Smooth muscle cell (in vitro differentiated cells): Measurements from ENCODE around the gene MYO1E. TPM values are rescaled to one million over a fixed set of nuclear protein-coding genes. Genes with fewer than 3 reads are reported as not detected.

Experiments
- DNase-seq: peaks from one replicate; lab custom pipeline; 2025; ENCODE audit not compliant: unreplicated experiment; lab: John Stamatoyannopoulos, UW
- H2AFZ ChIP-seq: fragments of 200-600 bp; sonication (generic); 2 replicates; pipeline ENCODE4 v1.6.0; 2016; ENCODE audit warnings: antibody characterized with exemption, low read depth, mild to moderate bottlenecking
- H3F3A ChIP-seq: fragments of 200-600 bp; sonication (generic); 2 replicates; pipeline ENCODE4 v1.6.0; 2017; ENCODE audit warnings: antibody characterized with exemption, low read depth
- H3K27ac ChIP-seq: fragments of 200-600 bp; sonication (generic); 2 replicates; pipeline ENCODE4 v1.5.1; 2016; ENCODE audit warnings: low read depth, mild to moderate bottlenecking
- H3K27me3 ChIP-seq: fragments of 200-600 bp; sonication (generic); 2 replicates; pipeline ENCODE4 v1.6.1; 2016; ENCODE audit warnings: low read depth, mild to moderate bottlenecking
- H3K36me3 ChIP-seq: fragments of 200-600 bp; sonication (generic); 2 replicates; pipeline ENCODE4 v1.5.1; 2016; ENCODE audit warnings: low read depth
- H3K4me1 ChIP-seq: fragments of 200-600 bp; sonication (generic); 2 replicates; pipeline ENCODE4 v1.5.1; 2016; ENCODE audit warnings: low read depth
- H3K4me2 ChIP-seq: fragments of 200-600 bp; sonication (generic); 2 replicates; pipeline ENCODE4 v1.6.0; 2016; ENCODE audit warnings: mild to moderate bottlenecking
- H3K4me3 ChIP-seq: fragments of 200-600 bp; sonication (generic); 2 replicates; pipeline ENCODE4 v1.5.1; 2016; ENCODE audit warnings: mild to moderate bottlenecking
- H3K79me2 ChIP-seq: fragments of 200-600 bp; sonication (generic); 2 replicates; pipeline ENCODE4 v1.6.0; 2016; ENCODE audit warnings: low read depth, mild to moderate bottlenecking
- H3K9ac ChIP-seq: fragments of 200-600 bp; sonication (generic); 2 replicates; pipeline ENCODE4 v1.6.0; 2016; ENCODE audit warnings: low read depth
- H3K9me3 ChIP-seq: fragments of 200-600 bp; sonication (generic); replicated peaks from 2 replicates; pipeline ENCODE4 v1.5.1; 2016; ENCODE audit warnings: low read depth
- H4K20me1 ChIP-seq: fragments of 200-600 bp; sonication (generic); 2 replicates; pipeline ENCODE4 v1.6.0; 2016; ENCODE audit warnings: low read depth
- CTCF ChIP-seq: fragments of 200-600 bp; sonication (generic); IDR thresholded peaks from 2 replicates; pipeline ENCODE4 v1.5.1; 2017; ENCODE audit warnings: borderline replicate concordance, mild to moderate bottlenecking, antibody characterized with exemption; ENCODE audit not compliant: insufficient read depth, poor library complexity, severe bottlenecking
- WGBS: methylation state at CpG from one replicate; pipeline ENCODE4 v1.1.7; 2016; ENCODE audit warnings: low lambda C conversion rate; 5-methylcytosine and 5-hydroxymethylcytosine counted together
- polyA plus RNA-seq: library from polyadenylated mRNA; unstranded; fragments of >200 nt; fragmentation: Nextera tagmentation; extraction: Ambion mirVana; gene quantifications from 2 replicates; pipeline ENCODE4 v1.2.1, GENCODE V29; 2016
- total RNA-seq: library from RNA; depleted of rRNA; stranded (reverse); fragments of >200 nt; gene quantifications from 2 replicates; pipeline ENCODE4 v1.2.3, GENCODE V29; 2014

Gene MYO1E
- total and polyA plus RNA-seq, 2 experiments from 2014 or later: 50.0 to 54.5 TPM

- H3K27ac ChIP-seq: no peak overlapping the region
- 94% methylated on average over 10 of the region's 10 CpGs for WGBS
- TF ChIP-seq CTCF: no peak
Measured at GRCh38 chr15:59268852-59269407, 103.7 kb downstream of the MYO1E start.

GRCh38 chr15:59268168-59268851 lies 104.4 kb downstream of the MYO1E start:
- peaks cover 1% of the 10 kb centered on the region for H3K79me2 ChIP-seq
- no peaks in the 10 kb centered on the region for H3F3A ChIP-seq
- H3K27me3 ChIP-seq: no peaks in the 10 kb centered on the region
- no peak overlapping the region for H2AFZ ChIP-seq
- no peaks in the 10 kb centered on the region for H3K36me3 ChIP-seq
- no peaks in the 10 kb centered on the region for H3K9me3 ChIP-seq
- no peak for TF ChIP-seq CTCF
- H3K27ac ChIP-seq: no peak overlapping the region
- no peak overlapping the region for H3K4me3 ChIP-seq
- WGBS: 55% methylated on average over 3 of the region's 3 CpGs
- no peak for DNase-seq
- peaks cover 9% of the 10 kb centered on the region for H4K20me1 ChIP-seq
- no peak overlapping the region for H3K4me2 ChIP-seq
- no peaks in the 10 kb centered on the region for H3K4me1 ChIP-seq
- H3K9ac ChIP-seq: no peak overlapping the region

More at GRCh38 chr15:59268852-59269407, 103.7 kb downstream of the MYO1E start:
- Histone ChIP-seq H3F3A (no peaks in the 10 kb centered on the region), H4K20me1 (peaks cover 13% of the 10 kb centered on the region), H3K4me3 (no peak overlapping the region), H3K36me3 (no peaks in the 10 kb centered on the region), H2AFZ (no peak overlapping the region), H3K4me1 (no peaks in the 10 kb centered on the region), H3K9me3 (no peaks in the 10 kb centered on the region), H3K4me2 (no peak overlapping the region), H3K9ac (no peak overlapping the region), H3K27me3 (no peaks in the 10 kb centered on the region), H3K79me2 (peaks cover 6% of the 10 kb centered on the region)
- DNase-seq: no peak

- H2AFZ ChIP-seq: no peak overlapping the region
- WGBS: 87% methylated on average over 5 of the region's 5 CpGs
- no peak for DNase-seq
- no peak for TF ChIP-seq CTCF
- H3F3A ChIP-seq: no peaks in the 10 kb centered on the region
- no peaks in the 10 kb centered on the region for H3K4me1 ChIP-seq
- no peak overlapping the region for H3K27ac ChIP-seq
- H3K27me3 ChIP-seq: no peaks in the 10 kb centered on the region
- no peak overlapping the region for H3K4me3 ChIP-seq
- no peak overlapping the region for H3K4me2 ChIP-seq
- H3K36me3 ChIP-seq: no peaks in the 10 kb centered on the region
- H4K20me1 ChIP-seq: peaks cover 5% of the 10 kb centered on the region
- H3K79me2 ChIP-seq: no peaks in the 10 kb centered on the region
- no peak overlapping the region for H3K9ac ChIP-seq
- no peaks in the 10 kb centered on the region for H3K9me3 ChIP-seq
Measured at GRCh38 chr15:59266028-59266427, 106.6 kb downstream of the MYO1E start.

- DNase-seq: no peak
- H3K4me2 ChIP-seq: no peak overlapping the region
- H4K20me1 ChIP-seq: no peaks in the 10 kb centered on the region
- no peak overlapping the region for H2AFZ ChIP-seq
- no peaks in the 10 kb centered on the region for H3F3A ChIP-seq
- no peaks in the 10 kb centered on the region for H3K27me3 ChIP-seq
- H3K9me3 ChIP-seq: no peaks in the 10 kb centered on the region
- no peak overlapping the region for H3K4me3 ChIP-seq
- H3K36me3 ChIP-seq: no peaks in the 10 kb centered on the region
- TF ChIP-seq CTCF: no peak
- H3K9ac ChIP-seq: no peak overlapping the region
- H3K79me2 ChIP-seq: no peaks in the 10 kb centered on the region
- no peak overlapping the region for H3K27ac ChIP-seq
- WGBS: 97% methylated on average over 7 of the region's 7 CpGs
- H3K4me1 ChIP-seq: peaks cover 8% of the 10 kb centered on the region
Measured at GRCh38 chr15:59262316-59262715, 110.4 kb downstream of the MYO1E start.
